H9 (cell line): ENCODE data around the gene CERS3. TPM values are rescaled to one million over a fixed set of nuclear protein-coding genes. Genes with fewer than 3 reads are reported as not detected.

Source experiments
- DNase-seq: peaks from one replicate; pipeline ENCODE4 v3.0.0-alpha.2; 2017
- H2AFZ ChIP-seq: one replicate; pipeline ENCODE4 v1.6.1; 2013; ENCODE audit warnings: mild to moderate bottlenecking, low read length, control low read depth, moderate library complexity
- H2AK5ac ChIP-seq: 2 replicates; pipeline ENCODE4 v1.6.1; 2013; ENCODE audit warnings: low read length, control low read depth, mixed read lengths; ENCODE audit not compliant: insufficient read length
- H2BK120ac ChIP-seq: one replicate; pipeline ENCODE4 v1.6.1; 2013; ENCODE audit warnings: low read depth, mild to moderate bottlenecking, low read length, control low read depth, inconsistent platforms; ENCODE audit not compliant: poor library complexity, severe bottlenecking
- H2BK12ac ChIP-seq: 2 replicates; pipeline ENCODE4 v1.6.1; 2013; ENCODE audit warnings: low read length, control low read depth, mixed read lengths, low read depth; ENCODE audit not compliant: insufficient read length
- H2BK15ac ChIP-seq: 2 replicates; pipeline ENCODE4 v1.6.1; 2013; ENCODE audit warnings: low read depth, low read length, control low read depth
- H2BK20ac ChIP-seq: one replicate; pipeline ENCODE4 v1.6.1; 2013; ENCODE audit warnings: low read depth, mild to moderate bottlenecking, low read length, control low read depth, inconsistent platforms; ENCODE audit not compliant: poor library complexity, severe bottlenecking
- H2BK5ac ChIP-seq: 2 replicates; pipeline ENCODE4 v1.6.1; 2013; ENCODE audit warnings: low read length, control low read depth, mixed read lengths; ENCODE audit not compliant: insufficient read length
- H3K14ac ChIP-seq: 2 replicates; pipeline ENCODE4 v1.6.1; 2013; ENCODE audit warnings: low read length, control low read depth; ENCODE audit not compliant: insufficient read depth
- H3K18ac ChIP-seq: 2 replicates; pipeline ENCODE4 v1.6.1; 2013; ENCODE audit warnings: low read depth, mild to moderate bottlenecking, mixed read lengths, low read length, control low read depth; ENCODE audit not compliant: insufficient read length
- H3K23ac ChIP-seq: 2 replicates; pipeline ENCODE4 v1.6.1; 2013; ENCODE audit warnings: low read length, control low read depth, mixed read lengths, low read depth; ENCODE audit not compliant: insufficient read length
- H3K23me2 ChIP-seq: 2 replicates; pipeline ENCODE4 v1.6.1; 2013; ENCODE audit warnings: low read depth, mild to moderate bottlenecking, mixed read lengths, low read length, control low read depth; ENCODE audit not compliant: insufficient read length, poor library complexity, severe bottlenecking
- H3K27ac ChIP-seq: 2 replicates; pipeline ENCODE4 v1.5.1; 2013; ENCODE audit warnings: low read length, control low read depth, mixed read lengths, low read depth; ENCODE audit not compliant: insufficient read length
- H3K27me3 ChIP-seq: 2 replicates; pipeline ENCODE4 v1.6.1; 2013; ENCODE audit warnings: low read length, control low read depth, inconsistent platforms; ENCODE audit not compliant: insufficient read depth
- H3K4ac ChIP-seq: 2 replicates; pipeline ENCODE4 v1.6.1; 2013; ENCODE audit warnings: low read depth, mild to moderate bottlenecking, control low read depth, inconsistent platforms, low read length, moderate library complexity
- H3K4me1 ChIP-seq: 2 replicates; pipeline ENCODE4 v1.6.1; 2013; ENCODE audit warnings: low read length, control low read depth, inconsistent platforms; ENCODE audit not compliant: insufficient read depth
- H3K4me2 ChIP-seq: 2 replicates; pipeline ENCODE4 v1.6.1; 2013; ENCODE audit warnings: low read length, control low read depth, mixed read lengths; ENCODE audit not compliant: insufficient read length, insufficient read depth
- H3K56ac ChIP-seq: 2 replicates; pipeline ENCODE4 v1.6.1; 2013; ENCODE audit warnings: low read depth, mild to moderate bottlenecking, mixed read lengths, low read length, control low read depth; ENCODE audit not compliant: insufficient read length
- H3K79me1 ChIP-seq: 2 replicates; pipeline ENCODE4 v1.6.1; 2013; ENCODE audit warnings: low read depth, mild to moderate bottlenecking, moderate library complexity, low read length, control low read depth, inconsistent platforms; ENCODE audit not compliant: insufficient read depth, poor library complexity, severe bottlenecking
- H3K79me2 ChIP-seq: 2 replicates; pipeline ENCODE4 v1.6.1; 2013; ENCODE audit warnings: low read length, control low read depth, inconsistent platforms; ENCODE audit not compliant: insufficient read depth
- H3K9ac ChIP-seq: 2 replicates; pipeline ENCODE4 v1.6.1; 2013; ENCODE audit warnings: low read length, control low read depth, mixed read lengths; ENCODE audit not compliant: insufficient read length; ENCODE audit errors: extremely low read depth
- H3K9me3 ChIP-seq: one replicate; pipeline ENCODE4 v1.6.1; 2013; ENCODE audit warnings: low read depth, low read length, inconsistent platforms; ENCODE audit not compliant: control insufficient read depth
- H3T11ph ChIP-seq: one replicate; pipeline ENCODE4 v1.6.1; 2013; ENCODE audit warnings: mild to moderate bottlenecking, low read length, control low read depth, inconsistent platforms
- H4K20me1 ChIP-seq: one replicate; pipeline ENCODE4 v1.6.1; 2013; ENCODE audit not compliant: control insufficient read depth, insufficient read length, insufficient read depth
- H4K5ac ChIP-seq: 2 replicates; pipeline ENCODE4 v1.6.1; 2013; ENCODE audit warnings: low read depth, mild to moderate bottlenecking, mixed read lengths, low read length, control low read depth; ENCODE audit not compliant: insufficient read length
- H4K8ac ChIP-seq: replicated peaks from 2 replicates; pipeline ENCODE4 v1.6.1; 2013; ENCODE audit warnings: low read length, control low read depth, mixed read lengths, low read depth; ENCODE audit not compliant: insufficient read length
- H4K91ac ChIP-seq: 2 replicates; pipeline ENCODE4 v1.6.1; 2013; ENCODE audit warnings: low read depth, mild to moderate bottlenecking, moderate library complexity, mixed read lengths, low read length, control low read depth; ENCODE audit not compliant: insufficient read length
- H3K27ac Mint-ChIP-seq, 3 experiments: 2 replicates in 2 of 3; 3 replicates in 1 of 3; pipeline ENCODE4 v1.8.0; 2020 to 2021; ENCODE audit warnings: mixed read lengths in 3 of 3, mild to moderate bottlenecking in 1 of 3, moderate library complexity in 1 of 3
- H3K27me3 Mint-ChIP-seq: 2 replicates; pipeline ENCODE4 v1.8.0; 2021; ENCODE audit warnings: low read depth, mild to moderate bottlenecking, moderate library complexity, mixed read lengths
- H3K36me3 Mint-ChIP-seq, 3 experiments: 2 replicates in 2 of 3; 3 replicates in 1 of 3; pipeline ENCODE4 v1.8.0; 2020 to 2021; ENCODE audit warnings: low read depth in 3 of 3, mixed read lengths in 3 of 3; ENCODE audit not compliant: insufficient read depth in 1 of 3
- H3K4me1 Mint-ChIP-seq, 2 experiments: 2 replicates each; pipeline ENCODE4 v1.8.0; 2020; ENCODE audit warnings: mixed read lengths in 2 of 2
- H3K4me3 Mint-ChIP-seq, 2 experiments: 2 replicates in 1 of 2; 3 replicates in 1 of 2; pipeline ENCODE4 v1.8.0; 2020 to 2021; ENCODE audit warnings: mild to moderate bottlenecking in 2 of 2, mixed read lengths in 2 of 2, moderate library complexity in 1 of 2
- H3K9me3 Mint-ChIP-seq, 2 experiments: 2 replicates in 1 of 2; 3 replicates in 1 of 2; pipeline ENCODE4 v1.8.0; 2020; ENCODE audit warnings: mild to moderate bottlenecking in 2 of 2, mixed read lengths in 2 of 2, moderate library complexity in 1 of 2
- WGBS: extraction: QIAGEN DNeasy Blood & Tissue Kit; methylation state at CpG from one replicate; pipeline ENCODE4 v1.1.7; 2013; ENCODE audit warnings: missing lambda C conversion rate, low lambda C conversion rate, mixed read lengths; ENCODE audit not compliant: insufficient read length; ENCODE audit errors: extremely low coverage; 5-methylcytosine and 5-hydroxymethylcytosine counted together
- total RNA-seq: library from RNA; stranded (reverse); gene quantifications from 2 replicates; pipeline ENCODE4 v1.2.1, GENCODE V29; 2021
- TF ChIP-seq, protein P1 (sequence below): fragments of 200-600 bp; sonication (generic); conservative IDR thresholded peaks from 3 replicates; pipeline ENCODE4 v1.8.0; 2021; ENCODE audit warnings: antibody characterized with exemption, mild to moderate bottlenecking

CERS3 gene
- total RNA-seq, 1 experiment from 2014 or later, result 1.4 TPM

DNA sequence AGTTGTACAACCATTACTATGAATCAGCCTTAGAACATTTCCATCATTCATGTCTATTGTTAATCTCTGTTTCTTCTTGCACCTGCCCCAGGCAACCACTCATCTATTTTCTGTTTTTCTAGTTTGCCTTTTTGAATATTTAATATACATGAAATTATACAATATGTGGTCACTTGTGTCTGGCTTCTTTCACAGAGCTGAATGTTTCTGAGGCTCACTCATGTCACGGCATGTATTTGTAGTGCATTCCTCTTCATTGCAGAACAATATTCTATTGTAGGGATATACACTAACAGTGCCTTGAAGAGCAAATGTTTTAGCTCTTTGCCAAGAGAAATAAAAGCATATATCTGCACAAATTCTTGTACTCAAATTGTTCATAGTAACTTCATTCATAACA is 32.9 kb downstream of the CERS3 start:
- H3K4me2 ChIP-seq, result no peak overlapping the region

More for the DNA sequence above, 32.9 kb downstream of the CERS3 start:
- no peak overlapping the region for H2BK15ac ChIP-seq
- TF ChIP-seq, protein P1, sequence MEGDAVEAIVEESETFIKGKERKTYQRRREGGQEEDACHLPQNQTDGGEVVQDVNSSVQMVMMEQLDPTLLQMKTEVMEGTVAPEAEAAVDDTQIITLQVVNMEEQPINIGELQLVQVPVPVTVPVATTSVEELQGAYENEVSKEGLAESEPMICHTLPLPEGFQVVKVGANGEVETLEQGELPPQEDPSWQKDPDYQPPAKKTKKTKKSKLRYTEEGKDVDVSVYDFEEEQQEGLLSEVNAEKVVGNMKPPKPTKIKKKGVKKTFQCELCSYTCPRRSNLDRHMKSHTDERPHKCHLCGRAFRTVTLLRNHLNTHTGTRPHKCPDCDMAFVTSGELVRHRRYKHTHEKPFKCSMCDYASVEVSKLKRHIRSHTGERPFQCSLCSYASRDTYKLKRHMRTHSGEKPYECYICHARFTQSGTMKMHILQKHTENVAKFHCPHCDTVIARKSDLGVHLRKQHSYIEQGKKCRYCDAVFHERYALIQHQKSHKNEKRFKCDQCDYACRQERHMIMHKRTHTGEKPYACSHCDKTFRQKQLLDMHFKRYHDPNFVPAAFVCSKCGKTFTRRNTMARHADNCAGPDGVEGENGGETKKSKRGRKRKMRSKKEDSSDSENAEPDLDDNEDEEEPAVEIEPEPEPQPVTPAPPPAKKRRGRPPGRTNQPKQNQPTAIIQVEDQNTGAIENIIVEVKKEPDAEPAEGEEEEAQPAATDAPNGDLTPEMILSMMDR, result no peak
- H3K9ac ChIP-seq, result no peak overlapping the region
- no peak overlapping the region for H3K14ac ChIP-seq
- Mint-ChIP-seq H3K4me3 (no peak overlapping the region), H3K4me1 (no peaks in the 10 kb centered on the region), H3K27ac (no peak overlapping the region), H3K36me3 (no peaks in the 10 kb centered on the region), H3K9me3 (no peaks in the 10 kb centered on the region), H3K27me3 (peaks cover 4% of the 10 kb centered on the region; the same call in 1 of the 2 replicates)
- no peaks in the 10 kb centered on the region for H3K9me3 ChIP-seq
- no peak overlapping the region for H2AFZ ChIP-seq
- no peak overlapping the region for H3T11ph ChIP-seq
- H2BK5ac ChIP-seq, result no peak overlapping the region
- no peak overlapping the region for H2BK20ac ChIP-seq
- H4K20me1 ChIP-seq, result no peaks in the 10 kb centered on the region
- H4K91ac ChIP-seq, result no peak overlapping the region
- no peak overlapping the region for H4K8ac ChIP-seq
- no peak overlapping the region for H3K56ac ChIP-seq
- no peak overlapping the region for H4K5ac ChIP-seq
- H2BK12ac ChIP-seq, result no peak overlapping the region
- no peaks in the 10 kb centered on the region for H3K27me3 ChIP-seq
- no peaks in the 10 kb centered on the region for H3K23me2 ChIP-seq
- H3K18ac ChIP-seq, result no peak overlapping the region
- no peaks in the 10 kb centered on the region for H3K79me1 ChIP-seq
- H2AK5ac ChIP-seq, result no peak overlapping the region
- no peaks in the 10 kb centered on the region for H3K4me1 ChIP-seq
- H2BK120ac ChIP-seq, result no peak overlapping the region
- no peak overlapping the region for H3K27ac ChIP-seq
- no peaks in the 10 kb centered on the region for H3K79me2 ChIP-seq
- H3K4ac ChIP-seq, result no peak overlapping the region
- WGBS, result no CpG with 5 or more reads among the region's 1 CpG
- no peak overlapping the region for H3K23ac ChIP-seq
- DNase-seq, result no peak
